Gastroesophageal sphincter (tissue), 4 donors: Measurements from ENCODE around the gene TTC3. TPM values are rescaled to one million over a fixed set of nuclear protein-coding genes. Genes with fewer than 3 reads are reported as not detected.

Experiments used
- ATAC-seq: fragments of 150-250 bp; one replicate; pipeline ENCODE4 v1.9.1; 2016; ENCODE audit warnings: mild to moderate bottlenecking, moderate library complexity
- H3K27ac ChIP-seq, 4 donors: fragments of 200-600 bp; sonication (generic) in 3 of 4; 1 replicate in 3 of 4; 2 replicates in 1 of 4; pipeline ENCODE4 v1.5.1; 2016 to 2019
- H3K27me3 ChIP-seq: fragments of 200-600 bp; sonication (generic); one replicate; pipeline ENCODE4 v1.5.1; 2019
- H3K36me3 ChIP-seq, 2 donors: fragments of 200-600 bp; sonication (generic); one replicate each; pipeline ENCODE4 v1.5.1; 2019; ENCODE audit warnings: control low read depth in 1 of 2
- H3K4me1 ChIP-seq, 3 donors: fragments of 200-600 bp; sonication (generic); 1 replicate in 2 of 3; 2 replicates in 1 of 3; pipeline ENCODE4 v1.5.1; 2016 to 2019; ENCODE audit warnings: control low read depth in 2 of 3
- H3K4me3 ChIP-seq, 2 donors: fragments of 200-600 bp; sonication (generic); one replicate each; pipeline ENCODE4 v1.5.1; 2019; ENCODE audit warnings: mild to moderate bottlenecking in 1 of 2, moderate library complexity in 1 of 2
- H3K9me3 ChIP-seq, 3 donors: fragments of 200-600 bp; sonication (generic); one replicate each; pipeline ENCODE4 v1.5.1; 2017 to 2019; ENCODE audit warnings: control low read depth in 2 of 3
- EP300 ChIP-seq: sonication (generic); formaldehyde crosslinking; IDR thresholded peaks from one replicate; pipeline ENCODE4 v1.6.1; 2017; ENCODE audit warnings: antibody characterized with exemption, mild to moderate bottlenecking
- POLR2A ChIP-seq, 2 donors: fragments of 450-650 bp; IDR thresholded peaks; one replicate each; pipeline ENCODE4 v1.6.1; 2017; ENCODE audit warnings: antibody characterized with exemption in 2 of 2, mild to moderate bottlenecking in 2 of 2, moderate library complexity in 1 of 2
- POLR2AphosphoS5 ChIP-seq: sonication (generic); formaldehyde crosslinking; IDR thresholded peaks from one replicate; pipeline ENCODE4 v1.6.1; 2017; ENCODE audit warnings: antibody characterized with exemption
- WGBS, 2 donors: methylation state at CpG; one replicate each; pipeline ENCODE4 v1.1.5; 2018; ENCODE audit warnings: low coverage in 1 of 2; 5-methylcytosine and 5-hydroxymethylcytosine counted together
- total RNA-seq, 4 donors: library from RNA; depleted of rRNA; stranded (reverse); fragments of >200 nt; gene quantifications; one replicate each; pipeline ENCODE4 v1.1.0, GENCODE V29; 2016
- TF ChIP-seq, protein P1 (sequence below), 4 experiments: fragments of 200-600 bp in 2 of 4; fragments of 450-650 bp in 2 of 4; sonication (generic) in 1 of 4; IDR thresholded peaks; one replicate each; pipeline ENCODE4 v1.5.1; 2017 to 2019; ENCODE audit warnings: antibody characterized with exemption in 4 of 4, mild to moderate bottlenecking in 2 of 4, moderate library complexity in 2 of 4

TTC3 gene
- total RNA-seq, 4 donors from 2014 or later: 85.1 to 157 (median 127) TPM

DNA sequence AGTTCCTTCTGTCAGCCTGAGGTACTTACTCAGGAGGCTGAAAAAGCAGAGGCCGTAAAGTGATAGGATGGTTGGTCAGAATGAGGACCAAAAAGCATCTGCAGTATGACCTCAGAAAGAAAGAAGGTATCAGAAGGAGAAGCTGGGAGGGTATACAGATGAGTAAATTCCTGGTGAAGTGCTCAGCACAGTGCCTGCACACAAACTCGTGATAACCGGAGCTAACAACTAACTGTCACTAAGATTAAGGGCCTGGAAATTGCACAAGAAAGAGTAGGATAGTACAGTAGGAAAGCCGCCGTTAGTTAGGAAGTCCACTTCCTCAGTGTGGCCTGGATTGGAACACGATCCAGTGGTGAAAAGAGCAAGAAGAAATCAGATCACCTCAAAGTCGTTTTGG, 131.5 kb downstream of the TTC3 start:
- WGBS, 2 donors: 70 to 79% methylated on average over 4 to 7 of the region's 7 CpGs
- Histone ChIP-seq H3K4me3 (no peak overlapping the region), H3K4me1 (peaks cover 0 to 19% (median 10%) of the 10 kb centered on the region in 3 donors), H3K9me3 (no peaks in the 10 kb centered on the region), H3K36me3 (peaks cover 0 to 42% of the 10 kb centered on the region in 2 donors), H3K27ac (no peak overlapping the region), H3K27me3 (no peaks in the 10 kb centered on the region)
- ATAC-seq: no peak
- TF ChIP-seq POLR2A (IDR thresholded peaks at IDR 0.05) (no peak), EP300 (no peak), POLR2AphosphoS5 (no peak)
- TF ChIP-seq, protein P1, sequence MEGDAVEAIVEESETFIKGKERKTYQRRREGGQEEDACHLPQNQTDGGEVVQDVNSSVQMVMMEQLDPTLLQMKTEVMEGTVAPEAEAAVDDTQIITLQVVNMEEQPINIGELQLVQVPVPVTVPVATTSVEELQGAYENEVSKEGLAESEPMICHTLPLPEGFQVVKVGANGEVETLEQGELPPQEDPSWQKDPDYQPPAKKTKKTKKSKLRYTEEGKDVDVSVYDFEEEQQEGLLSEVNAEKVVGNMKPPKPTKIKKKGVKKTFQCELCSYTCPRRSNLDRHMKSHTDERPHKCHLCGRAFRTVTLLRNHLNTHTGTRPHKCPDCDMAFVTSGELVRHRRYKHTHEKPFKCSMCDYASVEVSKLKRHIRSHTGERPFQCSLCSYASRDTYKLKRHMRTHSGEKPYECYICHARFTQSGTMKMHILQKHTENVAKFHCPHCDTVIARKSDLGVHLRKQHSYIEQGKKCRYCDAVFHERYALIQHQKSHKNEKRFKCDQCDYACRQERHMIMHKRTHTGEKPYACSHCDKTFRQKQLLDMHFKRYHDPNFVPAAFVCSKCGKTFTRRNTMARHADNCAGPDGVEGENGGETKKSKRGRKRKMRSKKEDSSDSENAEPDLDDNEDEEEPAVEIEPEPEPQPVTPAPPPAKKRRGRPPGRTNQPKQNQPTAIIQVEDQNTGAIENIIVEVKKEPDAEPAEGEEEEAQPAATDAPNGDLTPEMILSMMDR (IDR thresholded peaks at IDR 0.05): no peak

DNA sequence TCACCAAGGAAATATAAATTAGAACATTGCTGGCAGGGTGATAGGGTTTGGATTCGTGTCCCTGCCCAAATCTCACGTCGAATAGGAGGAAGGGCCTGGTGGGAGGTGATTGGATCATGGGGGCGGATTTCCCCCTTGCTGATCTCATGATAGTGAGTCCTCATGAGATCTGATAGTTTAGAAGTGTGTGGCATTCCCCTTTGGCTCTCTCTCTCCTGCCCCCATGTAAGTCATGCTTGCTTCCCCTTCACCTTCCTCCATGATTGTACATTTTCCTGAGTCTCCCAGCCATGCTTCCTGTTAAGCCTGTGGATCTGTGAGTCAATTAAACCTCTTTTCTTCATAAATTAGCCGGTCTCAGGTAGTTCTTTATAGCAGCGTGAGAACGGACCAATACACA, 133.4 kb downstream of the TTC3 start:
- no peak overlapping the region for H3K27ac ChIP-seq
- peaks cover 0 to 19% (median 10%) of the 10 kb centered on the region in 3 donors for H3K4me1 ChIP-seq
- WGBS, 2 donors: 90 to 91% methylated on average over 5 to 7 of the region's 7 CpGs
- H3K27me3 ChIP-seq: no peaks in the 10 kb centered on the region
- H3K9me3 ChIP-seq: no peaks in the 10 kb centered on the region
- no peak overlapping the region for H3K4me3 ChIP-seq
- TF ChIP-seq POLR2AphosphoS5 (no peak), POLR2A (IDR thresholded peaks at IDR 0.05) (no peak)
- ATAC-seq: no peak
- peaks cover 0 to 22% of the 10 kb centered on the region in 2 donors for H3K36me3 ChIP-seq

DNA sequence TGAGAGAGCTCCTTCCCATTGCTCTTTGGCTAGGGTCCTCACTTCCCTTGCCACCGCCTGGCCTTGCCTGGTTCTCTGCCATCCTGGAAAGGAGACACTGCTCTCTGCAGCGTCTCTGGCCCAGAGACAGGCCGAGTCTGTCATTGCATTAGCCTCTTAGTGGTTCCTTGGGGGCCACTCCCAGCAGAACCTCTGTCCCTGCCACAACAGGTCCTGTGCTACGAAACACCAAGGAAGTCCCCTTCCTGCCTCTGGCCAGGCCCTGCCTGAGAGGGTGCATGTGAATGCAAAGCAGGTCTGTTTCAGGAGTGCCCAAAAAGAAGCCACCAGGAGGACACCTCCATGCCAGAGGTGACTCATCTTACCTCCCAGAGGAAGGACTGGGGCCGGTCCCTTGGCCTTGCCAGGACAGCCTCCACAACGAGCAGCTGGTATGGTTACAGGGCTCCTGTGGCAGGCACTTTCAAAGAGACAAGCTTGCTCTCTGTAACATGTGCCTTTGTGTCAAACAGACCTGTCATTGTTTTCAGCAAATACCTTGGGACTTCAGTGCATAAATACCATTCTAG, 134.5 kb downstream of the TTC3 start:
- H3K27ac ChIP-seq: peak overlapping the region in 3 of 4 donors; percentile 33 to 55 (median 41)
- ATAC-seq: peak; percentile 41
- WGBS, 2 donors: 0 to 40% methylated on average over 1 to 2 of the region's 6 CpGs
- H3K36me3 ChIP-seq: peaks cover 0 to 12% of the 10 kb centered on the region in 2 donors
- no peak overlapping the region for H3K4me3 ChIP-seq
- H3K27me3 ChIP-seq: no peaks in the 10 kb centered on the region
- H3K4me1 ChIP-seq: peaks cover 0 to 19% (median 10%) of the 10 kb centered on the region in 3 donors
- TF ChIP-seq EP300: no peak
- no peak for TF ChIP-seq POLR2AphosphoS5
- no peak for TF ChIP-seq POLR2A (IDR thresholded peaks at IDR 0.05)
- TF ChIP-seq, protein P1 (IDR thresholded peaks at IDR 0.05): no peak
- no peaks in the 10 kb centered on the region for H3K9me3 ChIP-seq

DNA sequence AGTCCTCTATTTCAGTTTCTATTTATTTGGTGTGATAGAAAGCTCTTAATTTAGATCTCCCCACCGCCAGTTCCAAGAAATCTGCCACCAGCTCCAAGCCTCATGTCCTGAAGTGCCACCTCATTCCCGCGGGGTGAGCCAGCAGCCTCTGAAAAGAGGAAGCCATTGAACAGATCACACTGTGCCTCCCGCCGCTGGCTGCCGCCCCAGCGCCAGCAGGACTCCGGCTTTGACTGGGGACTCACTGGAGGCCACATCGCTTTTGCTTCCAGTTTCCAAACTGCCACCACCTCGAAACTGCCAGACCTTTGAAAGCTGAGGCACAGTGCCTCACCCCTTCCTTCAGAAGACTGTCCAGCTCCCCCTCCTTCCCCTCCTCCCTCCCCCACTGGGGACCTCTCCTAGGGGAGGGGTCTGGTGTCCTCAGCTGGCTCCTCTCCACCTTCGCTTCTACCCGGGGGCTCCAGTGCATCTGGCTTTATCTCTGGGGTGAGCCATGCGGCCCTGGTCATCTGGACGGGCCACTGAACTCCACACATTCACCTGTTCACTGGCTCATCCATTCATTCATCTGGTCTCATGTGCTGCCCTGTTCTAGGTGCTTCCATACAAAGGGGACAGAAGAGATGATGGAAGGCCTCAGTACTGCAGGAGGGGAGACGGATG, 135.1 kb downstream of the TTC3 start:
- peak overlapping the region in 3 of 4 donors; percentile 33 to 55 (median 41) for H3K27ac ChIP-seq
- TF ChIP-seq POLR2A (IDR thresholded peaks at IDR 0.05) (no peak), POLR2AphosphoS5 (peak; percentile 23)
- 20 to 28% methylated on average over 4 to 8 of the region's 15 CpGs for WGBS, 2 donors
- H3K27me3 ChIP-seq: no peaks in the 10 kb centered on the region
- peaks cover 0 to 19% (median 10%) of the 10 kb centered on the region in 3 donors for H3K4me1 ChIP-seq
- H3K9me3 ChIP-seq: no peaks in the 10 kb centered on the region
- H3K4me3 ChIP-seq: peak overlapping the region in 1 of 2 donors; percentile 9
- peaks cover 0 to 5% of the 10 kb centered on the region in 2 donors for H3K36me3 ChIP-seq
- peak; percentile 73 for ATAC-seq

DNA sequence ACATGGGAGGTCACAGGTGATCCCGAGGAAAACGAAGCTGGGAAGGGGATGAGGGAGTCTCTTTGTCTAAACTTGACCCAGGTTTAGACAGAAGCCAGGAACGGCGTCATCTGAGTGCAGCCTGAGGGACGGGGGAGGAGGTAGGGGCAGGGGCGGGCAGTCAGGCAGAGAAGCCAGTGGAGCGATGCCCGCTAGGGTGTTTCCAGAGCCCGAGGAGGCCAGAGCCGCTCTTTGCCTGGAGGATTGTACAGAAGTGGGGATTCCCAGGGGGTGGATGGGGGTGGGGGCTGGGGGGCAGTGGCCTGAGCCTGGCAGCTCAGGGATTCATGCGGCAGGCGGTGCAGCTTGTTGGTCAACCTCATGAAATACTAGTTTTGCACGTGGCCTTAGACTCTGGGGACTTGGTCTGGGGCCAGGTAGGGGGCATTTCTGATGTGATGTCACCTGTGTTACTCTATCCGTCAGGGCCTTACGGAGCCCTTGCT, 135.7 kb downstream of the TTC3 start:
- H3K36me3 ChIP-seq: no peaks in the 10 kb centered on the region
- WGBS, 2 donors: 93 to 100% methylated on average over 2 to 9 of the region's 15 CpGs
- no peaks in the 10 kb centered on the region for H3K27me3 ChIP-seq
- TF ChIP-seq EP300 (no peak), POLR2A (IDR thresholded peaks at IDR 0.05) (no peak), POLR2AphosphoS5 (no peak)
- TF ChIP-seq, protein P1 (IDR thresholded peaks at IDR 0.05): no peak
- peaks cover 0 to 19% (median 10%) of the 10 kb centered on the region in 3 donors for H3K4me1 ChIP-seq
- no peak for ATAC-seq
- no peaks in the 10 kb centered on the region for H3K9me3 ChIP-seq
- no peak overlapping the region for H3K4me3 ChIP-seq
- no peak overlapping the region for H3K27ac ChIP-seq
